Panc1 (cell line): ENCODE results near the gene EIF4G3. TPM values are rescaled to one million over a fixed set of nuclear protein-coding genes. Genes with fewer than 3 reads are reported as not detected.

ENCODE experiments used
- ATAC-seq: fragments of 200-7000 bp; cut with Tn5 transposase; 2 replicates; pipeline ENCODE4 v1.9.1; 2020; ENCODE audit warnings: mild to moderate bottlenecking, moderate library complexity
- BruUV-seq: library from RNA; stranded (reverse); fragments of 400-500 nt; replicated peaks from 2 replicates; lab custom pipeline; 2021; lab: Mats Ljungman, UMichigan
- CTCF ChIA-PET: fragments of 300-600 bp; sonication (Branson Sonifier 250); formaldehyde crosslinking; loops from one replicate; lab custom pipeline; 2022; ENCODE audit warnings: antibody characterized with exemption; lab: Charles Lee
- POLR2A ChIA-PET: fragments of 300-600 bp; sonication (Branson Sonifier 250); formaldehyde crosslinking; loops from one replicate; lab custom pipeline; 2022; ENCODE audit warnings: antibody characterized with exemption; lab: Charles Lee
- DNase-seq: peaks from one replicate; pipeline ENCODE4 v3.0.0-alpha.2; 2010; ENCODE audit warnings: low read depth, low spot score
- H3K27ac ChIP-seq: 2 replicates; pipeline ENCODE4 v1.5.1; 2011; ENCODE audit warnings: mild to moderate bottlenecking, low read length, inconsistent platforms
- H3K27me3 ChIP-seq: fragments of 200-500 bp; sonication (Bioruptor generic); 2 replicates; pipeline ENCODE4 v1.6.0; 2014; ENCODE audit warnings: low read length, inconsistent platforms; ENCODE audit not compliant: control insufficient read depth, insufficient read depth
- H3K36me3 ChIP-seq: fragments of 200-500 bp; sonication (Bioruptor generic); 2 replicates; pipeline ENCODE4 v1.5.1; 2014; ENCODE audit warnings: inconsistent platforms, mild to moderate bottlenecking, low read length, moderate library complexity; ENCODE audit not compliant: control insufficient read depth, insufficient read depth
- H3K4me1 ChIP-seq: 2 replicates; pipeline ENCODE4 v1.5.1; 2011; ENCODE audit warnings: inconsistent platforms, mild to moderate bottlenecking, low read length, moderate library complexity; ENCODE audit not compliant: control insufficient read depth, insufficient read depth
- H3K4me3 ChIP-seq, 2 experiments: 2 replicates each; pipeline ENCODE4 v1.5.1; 2011 to 2012; ENCODE audit warnings: low read depth in 2 of 2, low read length in 2 of 2, mild to moderate bottlenecking in 2 of 2, inconsistent platforms in 1 of 2, moderate library complexity in 1 of 2
- H3K9me3 ChIP-seq: fragments of 200-500 bp; sonication (Bioruptor generic); 2 replicates; pipeline ENCODE4 v1.5.1; 2014; ENCODE audit warnings: low read depth, mild to moderate bottlenecking, inconsistent platforms, low read length, moderate library complexity; ENCODE audit not compliant: control insufficient read depth, insufficient read depth
- POLR2AphosphoS5 ChIP-seq: IDR thresholded peaks from 2 replicates; pipeline ENCODE4 v1.6.1; 2012; ENCODE audit warnings: mild to moderate bottlenecking, low read depth, low read length, moderate library complexity
- SIN3A ChIP-seq: IDR thresholded peaks from 2 replicates; pipeline ENCODE4 v1.6.1; 2012; ENCODE audit warnings: low read depth, mild to moderate bottlenecking, low read length, moderate library complexity, borderline replicate concordance; ENCODE audit not compliant: insufficient read depth
- TCF7L2 ChIP-seq: IDR thresholded peaks from 2 replicates; pipeline ENCODE4 v1.6.1; 2011; ENCODE audit warnings: mild to moderate bottlenecking, low read depth, low read length, inconsistent platforms
- in situ Hi-C: cut with HindIII; loops from 2 replicates; pipeline ENCODE4 v1.10.0; 2016; ENCODE audit warnings: low sequenced_read_pairs, low pct_unique_long_range_greater_than_20kb
- intact Hi-C: fragments of 100-400 bp; cut with micrococcal nuclease; formaldehyde crosslinking; loops from one replicate; pipeline ENCODE4 v1.10.0; 2022; ENCODE audit not compliant: unreplicated experiment
- total RNA-seq: library from RNA; stranded (reverse); gene quantifications from one replicate; pipeline ENCODE4 v1.2.1, GENCODE V29; 2021; ENCODE audit not compliant: unreplicated experiment
- TF ChIP-seq, protein P1 (sequence below), 2 experiments: IDR thresholded peaks; 2 replicates each; pipeline ENCODE4 v1.6.1; 2011 to 2012; ENCODE audit warnings: low read depth in 2 of 2, control low read depth in 1 of 2, low read length in 1 of 2, mild to moderate bottlenecking in 1 of 2, moderate library complexity in 1 of 2; ENCODE audit not compliant: insufficient read depth in 1 of 2
- TF ChIP-seq, protein P2 (sequence below): fragments of 450-650 bp; IDR thresholded peaks from 2 replicates; pipeline ENCODE4 v1.5.1; 2017; ENCODE audit warnings: mild to moderate bottlenecking

The EIF4G3 gene
- total RNA-seq, 1 experiment from 2014 or later, result 78.6 TPM

DNA sequence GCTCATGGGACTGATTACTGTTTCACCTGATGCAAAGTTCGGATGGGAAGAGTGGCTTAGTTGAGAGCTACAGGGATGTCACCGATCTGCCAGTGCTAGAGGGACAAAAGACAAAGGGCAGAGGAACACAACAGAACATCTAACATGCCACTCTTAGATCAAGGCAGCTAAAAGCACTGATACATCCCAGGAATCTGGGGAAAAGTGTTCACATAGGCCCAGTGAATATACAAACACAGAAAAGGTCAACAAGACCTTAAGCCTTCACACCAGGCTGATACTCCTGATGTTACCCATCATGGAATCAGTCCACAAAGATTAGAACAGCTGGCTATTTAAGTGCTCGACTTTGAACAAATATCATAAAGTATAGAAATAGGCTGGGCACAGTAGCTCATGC lies 163.2 kb downstream of the EIF4G3 start:
- intact Hi-C loops (no loop called here), in situ Hi-C loops (no loop called here)
- Histone ChIP-seq H3K4me1 (peaks cover under 1% of the 10 kb centered on the region; the same call in 1 of the 2 replicates), H3K36me3 (no peaks in the 10 kb centered on the region), H3K4me3 (no peak overlapping the region), H3K27ac (no peak overlapping the region), H3K9me3 (no peaks in the 10 kb centered on the region), H3K27me3 (no peaks in the 10 kb centered on the region)
- ChIA-PET POLR2A (no interaction called here), CTCF (no interaction called here)
- DNase-seq (no peak), ATAC-seq (no peak)
- TF ChIP-seq SIN3A (no peak), TCF7L2 (no peak), POLR2AphosphoS5 (no peak)
- TF ChIP-seq, protein P1, sequence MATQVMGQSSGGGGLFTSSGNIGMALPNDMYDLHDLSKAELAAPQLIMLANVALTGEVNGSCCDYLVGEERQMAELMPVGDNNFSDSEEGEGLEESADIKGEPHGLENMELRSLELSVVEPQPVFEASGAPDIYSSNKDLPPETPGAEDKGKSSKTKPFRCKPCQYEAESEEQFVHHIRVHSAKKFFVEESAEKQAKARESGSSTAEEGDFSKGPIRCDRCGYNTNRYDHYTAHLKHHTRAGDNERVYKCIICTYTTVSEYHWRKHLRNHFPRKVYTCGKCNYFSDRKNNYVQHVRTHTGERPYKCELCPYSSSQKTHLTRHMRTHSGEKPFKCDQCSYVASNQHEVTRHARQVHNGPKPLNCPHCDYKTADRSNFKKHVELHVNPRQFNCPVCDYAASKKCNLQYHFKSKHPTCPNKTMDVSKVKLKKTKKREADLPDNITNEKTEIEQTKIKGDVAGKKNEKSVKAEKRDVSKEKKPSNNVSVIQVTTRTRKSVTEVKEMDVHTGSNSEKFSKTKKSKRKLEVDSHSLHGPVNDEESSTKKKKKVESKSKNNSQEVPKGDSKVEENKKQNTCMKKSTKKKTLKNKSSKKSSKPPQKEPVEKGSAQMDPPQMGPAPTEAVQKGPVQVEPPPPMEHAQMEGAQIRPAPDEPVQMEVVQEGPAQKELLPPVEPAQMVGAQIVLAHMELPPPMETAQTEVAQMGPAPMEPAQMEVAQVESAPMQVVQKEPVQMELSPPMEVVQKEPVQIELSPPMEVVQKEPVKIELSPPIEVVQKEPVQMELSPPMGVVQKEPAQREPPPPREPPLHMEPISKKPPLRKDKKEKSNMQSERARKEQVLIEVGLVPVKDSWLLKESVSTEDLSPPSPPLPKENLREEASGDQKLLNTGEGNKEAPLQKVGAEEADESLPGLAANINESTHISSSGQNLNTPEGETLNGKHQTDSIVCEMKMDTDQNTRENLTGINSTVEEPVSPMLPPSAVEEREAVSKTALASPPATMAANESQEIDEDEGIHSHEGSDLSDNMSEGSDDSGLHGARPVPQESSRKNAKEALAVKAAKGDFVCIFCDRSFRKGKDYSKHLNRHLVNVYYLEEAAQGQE (IDR thresholded peaks at IDR 0.05; ENCODE audit: insufficient read depth in 1 of 2, low read depth in 2 of 2, low read length in 1 of 2), result no peak
- TF ChIP-seq, protein P2, sequence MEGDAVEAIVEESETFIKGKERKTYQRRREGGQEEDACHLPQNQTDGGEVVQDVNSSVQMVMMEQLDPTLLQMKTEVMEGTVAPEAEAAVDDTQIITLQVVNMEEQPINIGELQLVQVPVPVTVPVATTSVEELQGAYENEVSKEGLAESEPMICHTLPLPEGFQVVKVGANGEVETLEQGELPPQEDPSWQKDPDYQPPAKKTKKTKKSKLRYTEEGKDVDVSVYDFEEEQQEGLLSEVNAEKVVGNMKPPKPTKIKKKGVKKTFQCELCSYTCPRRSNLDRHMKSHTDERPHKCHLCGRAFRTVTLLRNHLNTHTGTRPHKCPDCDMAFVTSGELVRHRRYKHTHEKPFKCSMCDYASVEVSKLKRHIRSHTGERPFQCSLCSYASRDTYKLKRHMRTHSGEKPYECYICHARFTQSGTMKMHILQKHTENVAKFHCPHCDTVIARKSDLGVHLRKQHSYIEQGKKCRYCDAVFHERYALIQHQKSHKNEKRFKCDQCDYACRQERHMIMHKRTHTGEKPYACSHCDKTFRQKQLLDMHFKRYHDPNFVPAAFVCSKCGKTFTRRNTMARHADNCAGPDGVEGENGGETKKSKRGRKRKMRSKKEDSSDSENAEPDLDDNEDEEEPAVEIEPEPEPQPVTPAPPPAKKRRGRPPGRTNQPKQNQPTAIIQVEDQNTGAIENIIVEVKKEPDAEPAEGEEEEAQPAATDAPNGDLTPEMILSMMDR, result no peak
- BruUV-seq, result no TSS peak

DNA sequence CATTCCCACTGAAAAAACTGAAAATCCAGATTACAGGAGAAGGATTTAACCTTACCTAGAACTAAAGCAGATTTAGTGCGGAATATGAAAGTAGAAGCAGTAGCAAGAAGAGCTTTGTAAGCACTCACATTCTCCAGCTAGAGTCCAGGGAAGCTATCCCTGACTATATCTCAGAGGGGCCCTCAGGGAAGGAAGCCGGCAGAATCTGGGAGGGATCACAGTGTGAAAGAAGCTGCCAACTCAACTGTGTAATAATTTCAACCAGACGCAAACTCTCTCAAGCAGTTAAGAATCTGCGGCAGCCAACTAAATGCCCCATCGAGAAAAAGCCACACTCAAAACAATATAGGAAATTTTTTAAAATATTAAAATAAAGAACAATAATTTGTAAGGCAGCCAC lies 163.8 kb downstream of the EIF4G3 start:
- POLR2A ChIA-PET, result no interaction called here
- Histone ChIP-seq H3K4me1 (no peaks in the 10 kb centered on the region), H3K9me3 (no peaks in the 10 kb centered on the region), H3K27me3 (no peaks in the 10 kb centered on the region), H3K4me3 (no peak overlapping the region), H3K36me3 (no peaks in the 10 kb centered on the region), H3K27ac (no peak overlapping the region)
- in situ Hi-C loops, result no loop called here
- no peak for DNase-seq
- ATAC-seq, result no peak
- CTCF ChIA-PET, result no interaction called here
- intact Hi-C loops, result no loop called here
- no TSS peak for BruUV-seq
- TF ChIP-seq TCF7L2, result no peak
- TF ChIP-seq, protein P1 (IDR thresholded peaks at IDR 0.05; ENCODE audit: insufficient read depth in 1 of 2, low read depth in 2 of 2, low read length in 1 of 2), result no peak
- TF ChIP-seq, protein P2, result no peak
- no peak for TF ChIP-seq SIN3A
